Stomach (tissue), 9 donors: Measurements from ENCODE around the gene CST9. TPM values are rescaled to one million over a fixed set of nuclear protein-coding genes. Genes with fewer than 3 reads are reported as not detected.
"Not testable (repeated sequence)": the region's sequence is repeated elsewhere in the genome, so short reads cannot be mapped to it uniquely, and the experiment has no call there.

Experiments used
- DNase-seq, 2 donors: peaks; one replicate each; pipeline versions ENCODE4 v3.0.0 to v3.0.0-alpha.2; 2013 to 2019
- H3K27ac ChIP-seq, 5 donors: fragments of 200-600 bp in 4 of 5; sonication (generic) in 4 of 5; one replicate each; pipeline ENCODE4 v1.5.1; 2013 to 2019; ENCODE audit warnings: mild to moderate bottlenecking in 1 of 5, moderate library complexity in 1 of 5
- H3K27me3 ChIP-seq, 3 donors: fragments of 200-600 bp; sonication (generic); one replicate each; pipeline ENCODE4 v1.5.1; 2017 to 2019; ENCODE audit warnings: mixed run types in 1 of 3
- H3K36me3 ChIP-seq, 4 donors: fragments of 200-600 bp; sonication (generic); 1 replicate in 3 of 4; 2 replicates in 1 of 4; pipeline ENCODE4 v1.5.1; 2016 to 2019
- H3K4me1 ChIP-seq, 4 donors: fragments of 200-600 bp; sonication (generic); one replicate each; pipeline ENCODE4 v1.5.1; 2016 to 2019
- H3K4me3 ChIP-seq, 4 donors: fragments of 200-600 bp; sonication (generic) in 3 of 4; one replicate each; pipeline ENCODE4 v1.5.1; 2016 to 2019; ENCODE audit warnings: mild to moderate bottlenecking in 1 of 4
- H3K9me3 ChIP-seq, 4 donors: fragments of 200-600 bp; sonication (generic); one replicate each; pipeline ENCODE4 v1.5.1; 2016 to 2019
- EP300 ChIP-seq: sonication (generic); formaldehyde crosslinking; IDR thresholded peaks from one replicate; pipeline ENCODE4 v1.6.1; 2017; ENCODE audit warnings: antibody characterized with exemption
- POLR2A ChIP-seq, 4 donors: fragments of 450-650 bp; IDR thresholded peaks; one replicate each; pipeline ENCODE4 v1.6.1; 2016; ENCODE audit warnings: antibody characterized with exemption in 4 of 4, control low read depth in 2 of 4, mild to moderate bottlenecking in 1 of 4, moderate library complexity in 1 of 4
- POLR2AphosphoS5 ChIP-seq, 3 donors: sonication (generic); formaldehyde crosslinking; IDR thresholded peaks; one replicate each; pipeline ENCODE4 v1.6.1; 2016; ENCODE audit warnings: antibody characterized with exemption in 3 of 3
- WGBS, 5 donors: extraction: QIAGEN DNeasy Blood & Tissue Kit in 3 of 5; methylation state at CpG; one replicate each; pipeline versions ENCODE4 v1.1.5 to v1.1.7; 2013 to 2018; 5-methylcytosine and 5-hydroxymethylcytosine counted together
- intact Hi-C: fragments of 100-400 bp; cut with DNase I; formaldehyde crosslinking; loops from one replicate; pipeline ENCODE4 v1.15.1; 2023; ENCODE audit warnings: low total_unique reads
- polyA plus RNA-seq, 3 donors: library from polyadenylated mRNA; stranded (reverse); fragments of 200-250 nt; gene quantifications; one replicate each; pipeline ENCODE4 v1.2.3, GENCODE V29; 2013
- total RNA-seq, 5 donors: library from RNA; depleted of rRNA; stranded (reverse); fragments of >200 nt; gene quantifications; one replicate each; pipeline versions ENCODE4 v1.1.0 to v1.2.3, GENCODE V29; 2014 to 2016
- TF ChIP-seq, protein P1 (sequence below), 7 experiments: fragments of 450-650 bp in 4 of 7; fragments of 200-600 bp in 3 of 7; sonication (generic) in 3 of 7; IDR thresholded peaks; one replicate each; pipeline ENCODE4 v1.5.1; 2016 to 2019; ENCODE audit warnings: antibody characterized with exemption in 7 of 7, control low read depth in 2 of 7, mild to moderate bottlenecking in 1 of 7
- donor health status: healthy with polysubstance abuse.
- donor health status: Bipolar disorder and iron deficiency.
- donor health status: healthy.

The CST9 gene
- total and polyA plus RNA-seq, 8 donors: not detected

DNA sequence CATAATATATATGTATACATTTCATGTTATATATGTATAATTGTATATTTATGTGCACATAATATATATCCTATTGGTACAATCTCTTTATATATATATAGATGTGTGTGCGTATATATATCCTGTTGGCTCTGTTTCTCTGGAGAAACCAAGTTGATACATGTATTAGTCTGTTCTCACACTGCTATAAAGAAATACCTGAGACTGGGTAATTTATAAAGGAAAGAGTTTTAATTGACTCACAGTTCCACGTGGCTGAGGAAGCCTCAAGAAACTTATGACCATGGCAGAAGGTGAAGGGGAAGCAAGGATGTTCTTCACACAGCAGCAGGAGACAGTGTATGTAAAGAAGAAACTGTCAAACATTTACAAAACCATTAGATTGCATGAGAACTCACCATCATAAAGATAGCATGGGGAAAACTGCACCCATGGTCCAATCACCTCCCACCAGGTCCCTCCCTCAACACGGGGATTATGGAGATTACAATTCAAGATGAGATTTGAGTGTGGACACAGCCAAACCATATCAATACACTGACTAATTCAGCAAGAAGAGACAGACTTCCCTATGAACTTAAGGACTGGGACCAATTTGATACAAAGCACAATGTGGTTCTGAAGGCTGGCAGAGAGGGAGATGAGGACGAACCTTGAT is 18.1 kb upstream of the CST9 start:
- Histone ChIP-seq H3K4me3 (no peak overlapping the region), H3K27me3 (no peaks in the 10 kb centered on the region), H3K9me3 (no peaks in the 10 kb centered on the region), H3K27ac (peak overlapping the region in 4 of 5 donors; percentile 80 to 85 (median 81)), H3K36me3 (no peaks in the 10 kb centered on the region), H3K4me1 (peaks cover 0 to 42% (median 21%) of the 10 kb centered on the region in 4 donors)
- no peak for DNase-seq
- intact Hi-C loops: no loop called here
- TF ChIP-seq, protein P1, sequence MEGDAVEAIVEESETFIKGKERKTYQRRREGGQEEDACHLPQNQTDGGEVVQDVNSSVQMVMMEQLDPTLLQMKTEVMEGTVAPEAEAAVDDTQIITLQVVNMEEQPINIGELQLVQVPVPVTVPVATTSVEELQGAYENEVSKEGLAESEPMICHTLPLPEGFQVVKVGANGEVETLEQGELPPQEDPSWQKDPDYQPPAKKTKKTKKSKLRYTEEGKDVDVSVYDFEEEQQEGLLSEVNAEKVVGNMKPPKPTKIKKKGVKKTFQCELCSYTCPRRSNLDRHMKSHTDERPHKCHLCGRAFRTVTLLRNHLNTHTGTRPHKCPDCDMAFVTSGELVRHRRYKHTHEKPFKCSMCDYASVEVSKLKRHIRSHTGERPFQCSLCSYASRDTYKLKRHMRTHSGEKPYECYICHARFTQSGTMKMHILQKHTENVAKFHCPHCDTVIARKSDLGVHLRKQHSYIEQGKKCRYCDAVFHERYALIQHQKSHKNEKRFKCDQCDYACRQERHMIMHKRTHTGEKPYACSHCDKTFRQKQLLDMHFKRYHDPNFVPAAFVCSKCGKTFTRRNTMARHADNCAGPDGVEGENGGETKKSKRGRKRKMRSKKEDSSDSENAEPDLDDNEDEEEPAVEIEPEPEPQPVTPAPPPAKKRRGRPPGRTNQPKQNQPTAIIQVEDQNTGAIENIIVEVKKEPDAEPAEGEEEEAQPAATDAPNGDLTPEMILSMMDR (IDR thresholded peaks at IDR 0.05): no peak
- TF ChIP-seq POLR2A (IDR thresholded peaks at IDR 0.05): no peak
- no peak for TF ChIP-seq EP300
- no peak for TF ChIP-seq POLR2AphosphoS5 (IDR thresholded peaks at IDR 0.05)
- 58 to 68% (median 65%) methylated on average over 4 of the region's 4 CpGs for WGBS, 5 donors

DNA sequence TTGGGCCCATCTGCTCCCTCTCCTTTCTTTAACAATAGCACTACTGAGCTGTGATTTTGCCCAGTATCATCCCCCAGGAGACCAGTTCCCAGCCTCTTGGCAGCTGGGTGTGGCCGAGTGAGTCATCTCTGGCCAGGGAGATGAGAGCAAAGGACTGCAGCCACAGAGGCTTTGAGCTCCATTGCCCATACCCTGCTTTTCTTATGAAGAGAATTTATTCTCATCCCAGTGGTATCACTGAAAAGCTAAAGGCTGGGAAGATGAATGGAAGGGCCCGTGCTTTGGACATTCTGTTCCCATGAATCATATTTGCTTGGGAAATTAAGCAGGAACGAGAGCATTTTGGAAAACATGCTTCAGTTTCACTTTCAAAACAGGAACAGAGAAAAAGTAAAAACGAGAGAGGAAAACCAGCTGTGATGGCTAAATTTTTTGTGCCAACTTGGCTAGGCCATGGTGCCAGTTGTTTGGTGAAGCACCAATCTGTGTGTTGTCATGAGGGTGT is 17.2 kb upstream of the CST9 start:
- no peaks in the 10 kb centered on the region for H3K9me3 ChIP-seq
- H3K27me3 ChIP-seq: no peaks in the 10 kb centered on the region
- peak; percentile 56 to 65 for DNase-seq
- no peaks in the 10 kb centered on the region for H3K36me3 ChIP-seq
- peak overlapping the region; percentile 74 to 85 (median 81) for H3K27ac ChIP-seq
- WGBS, 5 donors: 14 to 19% (median 17%) methylated on average over 4 of the region's 4 CpGs
- TF ChIP-seq POLR2A (IDR thresholded peaks at IDR 0.05): no peak
- peak; percentile 93 to 97 (median 95) for TF ChIP-seq POLR2AphosphoS5 (IDR thresholded peaks at IDR 0.05)
- peak; percentile 90 for TF ChIP-seq EP300
- TF ChIP-seq, protein P1 (IDR thresholded peaks at IDR 0.05): no peak
- intact Hi-C loops: no loop called here
- H3K4me3 ChIP-seq: peak overlapping the region in 2 of 4 donors; percentile 11 to 28
- H3K4me1 ChIP-seq: peaks cover 0 to 42% (median 21%) of the 10 kb centered on the region in 4 donors

DNA sequence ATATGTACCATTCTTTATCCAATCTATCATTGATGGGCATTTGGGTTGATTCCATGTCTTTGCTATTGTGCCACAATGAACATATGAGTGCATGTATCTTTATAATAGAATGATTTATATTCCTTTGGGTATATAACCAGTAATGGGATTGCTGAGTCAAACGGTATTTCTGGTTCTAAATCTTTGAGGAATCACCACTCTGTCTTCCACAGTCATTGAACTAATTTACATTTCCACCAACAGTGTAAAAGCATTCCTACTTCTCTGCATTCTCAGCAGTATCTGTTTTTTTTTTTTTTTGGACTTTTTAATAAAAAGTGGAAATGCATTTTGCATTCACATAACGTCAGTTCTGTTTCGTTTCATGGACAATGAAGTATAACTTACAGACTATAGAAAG is 16.7 kb upstream of the CST9 start:
- H3K4me1 ChIP-seq: peaks cover 0 to 42% (median 21%) of the 10 kb centered on the region in 4 donors
- H3K27ac ChIP-seq: peak overlapping the region in 4 of 5 donors; percentile 80 to 85 (median 81)
- H3K36me3 ChIP-seq, H3K27me3 ChIP-seq, H3K9me3 ChIP-seq, H3K4me3 ChIP-seq, DNase-seq, intact Hi-C loops: not testable (repeated sequence)
- WGBS, 5 donors: 55 to 79% (median 76%) methylated on average over 3 of the region's 3 CpGs

DNA sequence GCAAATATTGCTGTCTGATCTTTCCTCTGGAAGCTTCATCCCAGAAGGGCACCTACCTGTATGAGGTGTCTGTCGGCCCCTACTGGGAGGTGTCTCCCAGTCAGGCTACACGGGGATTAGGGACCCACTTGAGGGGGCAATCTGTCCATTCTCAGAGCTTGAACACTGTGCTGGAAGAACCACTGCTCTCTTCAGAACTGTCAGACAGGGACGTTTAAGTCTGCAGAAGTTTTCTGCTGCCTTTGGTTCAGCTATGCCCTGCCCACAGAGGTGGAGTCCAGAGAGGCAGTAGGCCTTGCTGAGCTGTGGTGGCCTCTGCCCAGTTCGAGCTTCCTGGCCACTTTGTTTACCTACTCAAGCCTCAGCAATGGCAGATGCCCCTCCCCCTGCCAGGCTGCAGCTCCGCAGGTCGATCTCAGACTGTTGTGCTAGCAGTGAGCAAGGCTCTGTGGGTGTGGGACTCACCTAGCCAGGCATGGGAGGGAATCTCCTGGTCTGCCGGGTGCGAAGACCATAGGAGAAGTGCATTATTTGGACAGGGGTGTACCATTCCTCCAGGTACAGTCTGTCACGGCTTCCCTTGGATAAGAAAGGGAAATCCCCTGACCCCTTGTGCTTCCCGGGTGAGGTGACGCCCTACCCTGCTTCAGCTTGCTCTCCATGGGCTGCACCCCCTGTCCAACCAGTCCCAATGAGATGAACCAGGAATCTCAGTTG is 15.1 kb upstream of the CST9 start:
- H3K4me3 ChIP-seq, H3K9me3 ChIP-seq, intact Hi-C loops, H3K27me3 ChIP-seq, H3K36me3 ChIP-seq: not testable (repeated sequence)
- DNase-seq: peak; percentile 61 to 65
- Histone ChIP-seq H3K4me1 (peaks cover 0 to 36% (median 18%) of the 10 kb centered on the region in 4 donors), H3K27ac (peak overlapping the region in 2 of 5 donors; percentile 30 to 39)
- TF ChIP-seq POLR2AphosphoS5 (IDR thresholded peaks at IDR 0.05): peak in 2 of 3 donors; percentile 24 to 46
- 22 to 54% (median 42%) methylated on average over 11 of the region's 11 CpGs for WGBS, 5 donors

DNA sequence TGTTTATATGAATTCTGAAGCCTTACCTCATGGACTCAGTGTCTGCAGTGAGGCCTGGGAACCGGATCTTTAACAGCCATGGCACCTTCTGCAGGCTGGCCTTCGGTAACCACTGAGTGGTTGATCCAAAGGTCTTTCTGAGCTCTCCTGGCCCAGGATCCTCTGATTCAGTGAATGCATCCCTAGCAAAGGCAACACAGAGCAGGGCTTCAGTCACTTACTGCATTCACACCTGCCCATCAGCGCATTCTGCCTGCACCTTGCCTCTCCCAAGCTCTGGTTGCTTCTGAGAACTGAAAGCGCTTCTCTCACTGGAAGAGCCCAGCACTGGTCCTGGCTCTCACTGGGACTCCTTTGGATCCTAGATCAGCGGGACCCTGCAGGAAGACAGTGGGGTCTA is 8.4 kb upstream of the CST9 start:
- TF ChIP-seq, protein P1 (IDR thresholded peaks at IDR 0.05): no peak
- peak overlapping the region in 4 of 5 donors; percentile 8 to 73 (median 62) for H3K27ac ChIP-seq

More for the DNA sequence above, 8.4 kb upstream of the CST9 start:
- Histone ChIP-seq H3K36me3 (no peaks in the 10 kb centered on the region), H3K27me3 (no peaks in the 10 kb centered on the region), H3K4me1 (peaks cover 0 to 28% (median 4%) of the 10 kb centered on the region in 4 donors), H3K9me3 (no peaks in the 10 kb centered on the region), H3K4me3 (no peak overlapping the region)
- 84 to 92% (median 87%) methylated on average over 5 of the region's 5 CpGs for WGBS, 5 donors
- no peak for DNase-seq
- intact Hi-C loops: no loop called here
